Neural crest cell (in vitro differentiated cells): ENCODE results near the gene SDK1. TPM values are rescaled to one million over a fixed set of nuclear protein-coding genes. Genes with fewer than 3 reads are reported as not detected.

ENCODE experiments used
- DNase-seq: peaks from one replicate; pipeline ENCODE4 v3.0.0; 2021; ENCODE audit warnings: low read depth, mixed read lengths, low spot score
- H3K27ac Mint-ChIP-seq: one replicate; pipeline ENCODE4 v1.8.0; 2021; ENCODE audit warnings: mild to moderate bottlenecking, mixed read lengths; ENCODE audit not compliant: unreplicated experiment
- H3K27me3 Mint-ChIP-seq: 2 replicates; pipeline ENCODE4 v1.8.0; 2021; ENCODE audit warnings: low read depth, mild to moderate bottlenecking, mixed read lengths
- H3K36me3 Mint-ChIP-seq: 2 replicates; pipeline ENCODE4 v1.8.0; 2021; ENCODE audit warnings: low read depth, mild to moderate bottlenecking, mixed read lengths
- H3K4me1 Mint-ChIP-seq: 2 replicates; pipeline ENCODE4 v1.8.0; 2021; ENCODE audit warnings: mixed read lengths
- H3K4me3 Mint-ChIP-seq: one replicate; pipeline ENCODE4 v1.8.0; 2021; ENCODE audit warnings: mild to moderate bottlenecking, mixed read lengths
- H3K9me3 Mint-ChIP-seq: 2 replicates; pipeline ENCODE4 v1.8.0; 2021; ENCODE audit warnings: mixed read lengths
- CTCF ChIP-seq: fragments of 200-600 bp; sonication (generic); conservative IDR thresholded peaks from 2 replicates; pipeline ENCODE4 v1.5.0; 2021; ENCODE audit warnings: antibody characterized with exemption, mild to moderate bottlenecking
- total RNA-seq: library from RNA; stranded (reverse); gene quantifications from 2 replicates; pipeline ENCODE4 v1.2.1, GENCODE V29; 2021

The SDK1 gene
- total RNA-seq, 1 donor from 2014 or later = 11.6 TPM

GRCh38 chr7:3432911-3433310 lies 131.9 kb downstream of the SDK1 start:
- Mint-ChIP-seq H3K4me3 (no peak overlapping the region), H3K4me1 (no peaks in the 10 kb centered on the region), H3K27ac (no peak overlapping the region), H3K36me3 (peaks cover under 1% of the 10 kb centered on the region), H3K27me3 (no peaks in the 10 kb centered on the region), H3K9me3 (no peaks in the 10 kb centered on the region)
- no peak for DNase-seq
- TF ChIP-seq CTCF = no peak

GRCh38 chr7:3434611-3435010 lies 133.6 kb downstream of the SDK1 start:
- Mint-ChIP-seq H3K27me3 (no peaks in the 10 kb centered on the region), H3K4me1 (no peaks in the 10 kb centered on the region), H3K36me3 (no peaks in the 10 kb centered on the region), H3K4me3 (no peak overlapping the region), H3K9me3 (no peaks in the 10 kb centered on the region), H3K27ac (no peak overlapping the region)
- no peak for TF ChIP-seq CTCF
- no peak for DNase-seq

- Mint-ChIP-seq H3K27ac (no peak overlapping the region), H3K4me3 (no peak overlapping the region), H3K27me3 (no peaks in the 10 kb centered on the region), H3K9me3 (no peaks in the 10 kb centered on the region), H3K36me3 (no peaks in the 10 kb centered on the region), H3K4me1 (no peaks in the 10 kb centered on the region)
- no peak for TF ChIP-seq CTCF
- DNase-seq = no peak
Measured at GRCh38 chr7:3436112-3436511, 135.1 kb downstream of the SDK1 start.

- Mint-ChIP-seq H3K9me3 (no peaks in the 10 kb centered on the region), H3K36me3 (no peaks in the 10 kb centered on the region)
Measured at GRCh38 chr7:3436746-3437145, 135.7 kb downstream of the SDK1 start.

GRCh38 chr7:3437467-3437866 lies 136.4 kb downstream of the SDK1 start:
- Mint-ChIP-seq H3K27ac (no peak overlapping the region), H3K9me3 (no peaks in the 10 kb centered on the region), H3K36me3 (no peaks in the 10 kb centered on the region), H3K4me3 (no peak overlapping the region), H3K27me3 (no peaks in the 10 kb centered on the region), H3K4me1 (no peaks in the 10 kb centered on the region)
- no peak for TF ChIP-seq CTCF
- no peak for DNase-seq

More at GRCh38 chr7:3436746-3437145, 135.7 kb downstream of the SDK1 start:
- H3K4me3 Mint-ChIP-seq = no peak overlapping the region
- no peaks in the 10 kb centered on the region for H3K4me1 Mint-ChIP-seq
- H3K27ac Mint-ChIP-seq = no peak overlapping the region
- no peak for TF ChIP-seq CTCF
- no peak for DNase-seq
- no peaks in the 10 kb centered on the region for H3K27me3 Mint-ChIP-seq

GRCh38 chr7:3438352-3438751 lies 137.3 kb downstream of the SDK1 start:
- Mint-ChIP-seq H3K4me3 (no peak overlapping the region), H3K36me3 (no peaks in the 10 kb centered on the region)

More at GRCh38 chr7:3438352-3438751, 137.3 kb downstream of the SDK1 start:
- no peak overlapping the region for H3K27ac Mint-ChIP-seq
- no peaks in the 10 kb centered on the region for H3K4me1 Mint-ChIP-seq
- DNase-seq = no peak
- no peaks in the 10 kb centered on the region for H3K9me3 Mint-ChIP-seq
- no peak for TF ChIP-seq CTCF
- no peaks in the 10 kb centered on the region for H3K27me3 Mint-ChIP-seq
